Measurements from ENCODE around the gene DGKQ. TPM values are rescaled to one million over a fixed set of nuclear protein-coding genes. Genes with fewer than 3 reads are reported as not detected.
"Not testable (repeated sequence)": the region's sequence is repeated elsewhere in the genome, so short reads cannot be mapped to it uniquely, and the experiment has no call there.

The DGKQ gene
- total RNA-seq, 1 experiment from 2014 or later: 22.0 TPM

DNA sequence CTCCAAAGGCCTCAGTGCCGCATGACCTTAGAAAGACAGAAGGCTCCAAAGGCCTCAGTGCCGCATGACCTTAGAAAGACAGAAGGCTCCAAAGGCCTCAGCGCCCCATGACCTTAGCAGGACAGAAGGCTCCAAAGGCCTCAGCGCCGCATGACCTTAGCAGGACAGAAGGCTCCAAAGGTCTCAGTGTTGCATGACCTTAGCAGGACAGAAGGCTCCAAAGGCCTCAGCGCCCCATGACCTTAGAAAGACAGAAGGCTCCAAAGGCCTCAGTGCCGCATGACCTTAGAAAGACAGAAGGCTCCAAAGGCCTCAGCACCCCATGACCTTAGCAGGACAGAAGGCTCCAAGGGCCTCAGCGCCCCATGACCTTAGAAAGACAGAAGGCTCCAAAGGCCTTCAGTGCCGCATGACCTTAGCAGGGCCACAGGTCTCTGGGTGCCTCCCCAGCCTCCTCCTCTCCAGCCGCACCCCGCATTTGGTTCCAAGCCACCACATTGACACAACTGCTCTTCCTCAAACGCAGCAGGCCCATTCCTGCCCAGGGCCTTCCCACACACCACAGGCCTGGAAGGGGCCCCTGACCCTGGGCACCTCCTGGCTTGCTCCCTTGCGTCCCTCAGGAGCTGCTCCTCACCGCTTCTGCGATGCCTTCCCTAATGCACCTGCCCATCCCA is 54.2 kb downstream of the DGKQ start:
- RAD21 ChIA-PET (ENCODE audit: low non-redundant PET in 1 of 2, low total read pairs in 2 of 2, uncharacterized antibody in 2 of 2, unreplicated experiment in 2 of 2); CTCF ChIA-PET; H3K4me2 ChIP-seq (ENCODE audit: low read length); POLR2A ChIA-PET; H3K4me1 ChIP-seq (ENCODE audit: control insufficient read depth in 1 of 2, insufficient read depth in 2 of 2, low read length in 2 of 2); H3K4me3 ChIP-seq (replicated peaks in 1 of 2; ENCODE audit: low read depth in 1 of 2, low read length in 2 of 2); H3K9ac ChIP-seq (ENCODE audit: low read length); H3K27me3 ChIP-seq (ENCODE audit: insufficient read depth, low read length); H3K27ac ChIP-seq (ENCODE audit: low read depth, low read length); H2AFZ ChIP-seq (ENCODE audit: low read depth, low read length, poor library complexity, severe bottlenecking); H3K9me2 ChIP-seq (ENCODE audit: insufficient read depth); ATAC-seq; BruUV-seq (replicated peaks); DNase-seq (ENCODE audit: low read depth, low spot score); H3K36me3 ChIP-seq (ENCODE audit: control insufficient read depth in 1 of 2, insufficient read depth in 2 of 2, low read length in 2 of 2); H3K9me3 ChIP-seq (ENCODE audit: control insufficient read depth in 1 of 2, insufficient read depth in 1 of 2, low read depth in 1 of 2, low read length in 2 of 2); H4K20me1 ChIP-seq (ENCODE audit: insufficient read depth): not testable (repeated sequence)
- H3K79me2 ChIP-seq (ENCODE audit: insufficient read depth, low read length): peaks cover 98% of the 10 kb centered on the region
- intact Hi-C loops (cut with micrococcal nuclease): loop anchor here (10.0 kb wide), 1 partner anchor 74 kb away; no protein-coding TSS in a partner anchor

DNA sequence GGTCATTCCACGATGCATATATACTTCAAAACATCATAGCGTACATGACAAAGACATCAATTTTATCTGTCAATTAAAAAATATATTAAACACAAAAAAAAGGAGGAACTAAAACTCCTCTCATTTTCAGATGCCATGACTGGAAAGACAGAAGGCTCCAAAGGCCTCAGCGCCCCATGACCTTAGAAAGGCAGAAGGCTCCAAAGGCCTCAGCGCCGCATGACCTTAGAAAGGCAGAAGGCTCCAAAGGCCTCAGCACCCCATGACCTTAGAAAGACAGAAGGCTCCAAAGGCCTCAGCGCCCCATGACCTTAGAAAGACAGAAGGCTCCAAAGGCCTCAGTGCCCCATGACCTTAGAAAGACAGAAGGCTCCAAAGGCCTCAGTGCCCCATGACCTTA is 54.8 kb downstream of the DGKQ start:
- H3K9ac ChIP-seq (ENCODE audit: low read length); H3K4me2 ChIP-seq (ENCODE audit: low read length); H3K4me1 ChIP-seq (ENCODE audit: control insufficient read depth in 1 of 2, insufficient read depth in 2 of 2, low read length in 2 of 2); POLR2A ChIA-PET; BruUV-seq (replicated peaks); H3K9me3 ChIP-seq (ENCODE audit: control insufficient read depth in 1 of 2, insufficient read depth in 1 of 2, low read depth in 1 of 2, low read length in 2 of 2); CTCF ChIA-PET; H4K20me1 ChIP-seq (ENCODE audit: insufficient read depth); H3K4me3 ChIP-seq (replicated peaks in 1 of 2; ENCODE audit: low read depth in 1 of 2, low read length in 2 of 2); H3K27ac ChIP-seq (ENCODE audit: low read depth, low read length); H3K9me2 ChIP-seq (ENCODE audit: insufficient read depth); H3K36me3 ChIP-seq (ENCODE audit: control insufficient read depth in 1 of 2, insufficient read depth in 2 of 2, low read length in 2 of 2); ATAC-seq; H3K27me3 ChIP-seq (ENCODE audit: insufficient read depth, low read length); DNase-seq (ENCODE audit: low read depth, low spot score); H2AFZ ChIP-seq (ENCODE audit: low read depth, low read length, poor library complexity, severe bottlenecking); RAD21 ChIA-PET (ENCODE audit: low non-redundant PET in 1 of 2, low total read pairs in 2 of 2, uncharacterized antibody in 2 of 2, unreplicated experiment in 2 of 2): not testable (repeated sequence)
- intact Hi-C loops (cut with micrococcal nuclease): loop anchor here (10.0 kb wide), 1 partner anchor 74 kb away; no protein-coding TSS in a partner anchor
- peaks cover 93% of the 10 kb centered on the region for H3K79me2 ChIP-seq (ENCODE audit: insufficient read depth, low read length)

DNA sequence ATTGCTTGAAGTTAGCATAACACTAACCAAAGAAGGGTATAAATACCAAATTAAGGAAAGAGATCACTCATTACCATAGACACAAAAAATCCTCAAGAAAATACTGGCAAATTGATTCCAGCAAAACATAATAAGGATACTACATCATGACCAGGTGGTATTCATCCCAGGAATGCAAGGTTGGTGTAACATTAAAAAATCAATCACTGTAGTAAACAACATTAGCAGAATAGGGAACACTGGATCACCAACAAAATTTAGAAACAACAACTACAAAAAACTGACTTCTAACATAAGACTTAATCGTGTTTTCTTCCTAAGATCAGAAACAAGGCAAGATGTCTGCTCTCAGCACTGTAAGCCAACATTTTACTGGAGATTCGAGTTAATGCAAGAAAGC is 55.4 kb downstream of the DGKQ start:
- CTCF ChIA-PET: no interaction called here
- H3K4me2 ChIP-seq (ENCODE audit: low read length): no peak overlapping the region
- no peaks in the 10 kb centered on the region for H3K9me3 ChIP-seq (ENCODE audit: control insufficient read depth in 1 of 2, insufficient read depth in 1 of 2, low read depth in 1 of 2, low read length in 2 of 2)
- H3K9me2 ChIP-seq (ENCODE audit: insufficient read depth): no peaks in the 10 kb centered on the region
- RAD21 ChIA-PET (ENCODE audit: low non-redundant PET in 1 of 2, low total read pairs in 2 of 2, uncharacterized antibody in 2 of 2, unreplicated experiment in 2 of 2): no interaction called here
- H3K9ac ChIP-seq (ENCODE audit: low read length): no peak overlapping the region
- no peak overlapping the region for H2AFZ ChIP-seq (ENCODE audit: low read depth, low read length, poor library complexity, severe bottlenecking)
- no peaks in the 10 kb centered on the region for H3K4me1 ChIP-seq (ENCODE audit: control insufficient read depth in 1 of 2, insufficient read depth in 2 of 2, low read length in 2 of 2)
- intact Hi-C loops (cut with micrococcal nuclease): loop anchor here (10.0 kb wide), 1 partner anchor 73 kb away; no protein-coding TSS in a partner anchor
- H3K36me3 ChIP-seq (ENCODE audit: control insufficient read depth in 1 of 2, insufficient read depth in 2 of 2, low read length in 2 of 2): no peaks in the 10 kb centered on the region
- ATAC-seq (no peak), DNase-seq (ENCODE audit: low read depth, low spot score) (no peak)
- H3K79me2 ChIP-seq (ENCODE audit: insufficient read depth, low read length): peaks cover 92% of the 10 kb centered on the region
- no TSS peak for BruUV-seq (replicated peaks)
- H4K20me1 ChIP-seq (ENCODE audit: insufficient read depth): 0 out of 2 replicates have a peak, but pooled peaks cover 5% of the 10 kb centered on the region
- H3K27me3 ChIP-seq (ENCODE audit: insufficient read depth, low read length): no peaks in the 10 kb centered on the region
- H3K27ac ChIP-seq (ENCODE audit: low read depth, low read length): no peak overlapping the region
- POLR2A ChIA-PET: no interaction called here
- no peak for TF ChIP-seq SP1 (IDR thresholded peaks at IDR 0.05; ENCODE audit: low read depth)
- no peak overlapping the region for H3K4me3 ChIP-seq (replicated peaks in 1 of 2; ENCODE audit: low read depth in 1 of 2, low read length in 2 of 2)
